HEK293 (cell line): ENCODE results near the gene NCMAP.
"Not testable (repeated sequence)": the region's sequence is repeated elsewhere in the genome, so short reads cannot be mapped to it uniquely, and the experiment has no call there.

Source experiments
- CTCF ChIA-PET: fragments of 350-600 bp; formaldehyde crosslinking; extraction: SDS; loops from one replicate; lab custom pipeline; 2021; ENCODE audit warnings: antibody characterized with exemption; lab: Yijun Ruan, JAX
- POLR2A ChIA-PET: fragments of 300-600 bp; formaldehyde crosslinking; extraction: SDS; loops from one replicate; lab custom pipeline; 2020; ENCODE audit warnings: antibody characterized with exemption, inconsistent platforms; lab: Yijun Ruan, JAX
- H3K27ac ChIP-seq: fragments of 200-500 bp; sonication (Bioruptor generic); 2 replicates; pipeline ENCODE4 v1.5.1; 2014; ENCODE audit warnings: low read depth, low read length, control low read depth, inconsistent platforms; ENCODE audit errors: extremely low read depth
- H3K36me3 ChIP-seq, 2 experiments: fragments of 200-500 bp in 1 of 2; sonication (Bioruptor generic) in 1 of 2; 1 replicate in 1 of 2; 2 replicates in 1 of 2; pipeline ENCODE4 v1.5.1; 2014 to 2017; ENCODE audit warnings: inconsistent platforms in 2 of 2, low read length in 2 of 2; ENCODE audit not compliant: control insufficient read depth in 2 of 2, insufficient read depth in 1 of 2
- H3K4me1 ChIP-seq: fragments of 200-500 bp; sonication (Bioruptor generic); 2 replicates; pipeline ENCODE4 v1.5.1; 2014; ENCODE audit warnings: mild to moderate bottlenecking, low read length, inconsistent platforms; ENCODE audit not compliant: control insufficient read depth, insufficient read depth
- H3K4me3 ChIP-seq: 2 replicates; pipeline ENCODE4 v1.5.1; 2011; ENCODE audit warnings: low read depth, mild to moderate bottlenecking, control low read depth, low read length, moderate library complexity
- H3K9me3 ChIP-seq: fragments of 200-500 bp; sonication (Bioruptor generic); 2 replicates; pipeline ENCODE4 v1.5.1; 2014; ENCODE audit warnings: low read depth, low read length, inconsistent platforms; ENCODE audit not compliant: control insufficient read depth, insufficient read depth
- BCL11B ChIP-seq: fragments of 450-650 bp; formaldehyde crosslinking; IDR thresholded peaks from 2 replicates; pipeline ENCODE4 v1.5.1; 2016; ENCODE audit warnings: low read depth, missing biosample characterization, missing genetic modification characterization
- HOXD13 ChIP-seq: sonication (generic); formaldehyde crosslinking; IDR thresholded peaks from 2 replicates; pipeline ENCODE4 v1.8.0; 2022; ENCODE audit warnings: missing genetic modification reagents, borderline replicate concordance
- KLF7 ChIP-seq: fragments of 450-650 bp; formaldehyde crosslinking; IDR thresholded peaks from 2 replicates; pipeline ENCODE4 v1.5.1; 2016; ENCODE audit warnings: missing biosample characterization, missing genetic modification characterization, borderline replicate concordance
- OSR2 ChIP-seq: fragments of 450-650 bp; formaldehyde crosslinking; IDR thresholded peaks from 2 replicates; pipeline ENCODE4 v1.5.1; 2016; ENCODE audit warnings: missing biosample characterization, missing genetic modification characterization
- PATZ1 ChIP-seq: fragments of 450-650 bp; formaldehyde crosslinking; IDR thresholded peaks from 2 replicates; pipeline ENCODE4 v1.5.1; 2016; ENCODE audit warnings: missing biosample characterization, missing genetic modification characterization
- PBX3 ChIP-seq: sonication (generic); formaldehyde crosslinking; IDR thresholded peaks from 2 replicates; pipeline ENCODE4 v1.8.1; 2022; ENCODE audit warnings: mild to moderate bottlenecking, moderate library complexity, missing genetic modification reagents
- RBAK ChIP-seq: fragments of 450-650 bp; formaldehyde crosslinking; IDR thresholded peaks from 2 replicates; pipeline ENCODE4 v1.5.1; 2016; ENCODE audit warnings: missing biosample characterization, missing genetic modification characterization
- ZBTB11 ChIP-seq: fragments of 450-650 bp; formaldehyde crosslinking; conservative IDR thresholded peaks from 2 replicates; pipeline ENCODE4 v1.5.1; 2016; ENCODE audit warnings: low read depth, missing biosample characterization, missing genetic modification characterization
- ZBTB20 ChIP-seq: fragments of 450-650 bp; formaldehyde crosslinking; IDR thresholded peaks from 2 replicates; pipeline ENCODE4 v1.5.1; 2016; ENCODE audit warnings: missing biosample characterization, missing genetic modification characterization
- ZBTB44 ChIP-seq: fragments of 450-650 bp; IDR thresholded peaks from 2 replicates; pipeline ENCODE4 v1.5.1; 2018; ENCODE audit warnings: missing biosample characterization, mild to moderate bottlenecking, missing genetic modification characterization
- ZFHX2 ChIP-seq: fragments of 450-650 bp; formaldehyde crosslinking; conservative IDR thresholded peaks from 2 replicates; pipeline ENCODE4 v1.5.1; 2016; ENCODE audit warnings: missing biosample characterization, missing genetic modification characterization
- ZNF2 ChIP-seq: fragments of 450-650 bp; formaldehyde crosslinking; IDR thresholded peaks from 2 replicates; pipeline ENCODE4 v1.5.1; 2016; ENCODE audit warnings: missing biosample characterization, missing genetic modification characterization
- ZNF302 ChIP-seq: fragments of 450-650 bp; formaldehyde crosslinking; IDR thresholded peaks from 2 replicates; pipeline ENCODE4 v1.5.1; 2016; ENCODE audit warnings: missing biosample characterization, missing genetic modification characterization, low read depth
- ZNF324 ChIP-seq: fragments of 450-650 bp; formaldehyde crosslinking; IDR thresholded peaks from 2 replicates; pipeline ENCODE4 v1.5.1; 2016; ENCODE audit warnings: missing biosample characterization, missing genetic modification characterization
- ZNF404 ChIP-seq: fragments of 450-650 bp; formaldehyde crosslinking; IDR thresholded peaks from 2 replicates; pipeline ENCODE4 v1.5.1; 2017; ENCODE audit warnings: missing biosample characterization, missing genetic modification characterization
- ZNF501 ChIP-seq: fragments of 450-650 bp; formaldehyde crosslinking; IDR thresholded peaks from 2 replicates; pipeline ENCODE4 v1.5.1; 2016; ENCODE audit warnings: missing biosample characterization, missing genetic modification characterization
- ZNF530 ChIP-seq: fragments of 450-650 bp; formaldehyde crosslinking; IDR thresholded peaks from 2 replicates; pipeline ENCODE4 v1.5.1; 2016; ENCODE audit warnings: low read depth, missing biosample characterization, missing genetic modification characterization
- ZNF596 ChIP-seq: fragments of 450-650 bp; IDR thresholded peaks from 2 replicates; pipeline ENCODE4 v1.5.0; 2018; ENCODE audit warnings: missing biosample characterization, mild to moderate bottlenecking, missing genetic modification characterization, moderate library complexity
- ZNF600 ChIP-seq: fragments of 450-650 bp; formaldehyde crosslinking; IDR thresholded peaks from 2 replicates; pipeline ENCODE4 v1.5.1; 2016; ENCODE audit warnings: missing biosample characterization, missing genetic modification characterization
- ZNF785 ChIP-seq: fragments of 450-650 bp; formaldehyde crosslinking; IDR thresholded peaks from 2 replicates; pipeline ENCODE4 v1.5.1; 2016; ENCODE audit warnings: missing biosample characterization, missing genetic modification characterization
- ZSCAN18 ChIP-seq: fragments of 450-650 bp; formaldehyde crosslinking; IDR thresholded peaks from 2 replicates; pipeline ENCODE4 v1.5.1; 2016; ENCODE audit warnings: missing biosample characterization, missing genetic modification characterization
- ZSCAN5A ChIP-seq: fragments of 450-650 bp; formaldehyde crosslinking; IDR thresholded peaks from 2 replicates; pipeline ENCODE4 v1.5.1; 2016; ENCODE audit warnings: missing biosample characterization, missing genetic modification characterization

NCMAP gene

GRCh38 chr1:24514946-24515345, 40.9 kb upstream of the NCMAP start (continued):
- no peak for TF ChIP-seq ZBTB44 (tag by site-specific recombination)
- TF ChIP-seq ZNF501 (tag by site-specific recombination): no peak
- TF ChIP-seq ZNF530 (tag by site-specific recombination): no peak
- no peak for TF ChIP-seq ZFHX2 (tag by site-specific recombination)
- no peak for TF ChIP-seq HOXD13 (CRISPR knock-in tag)
- TF ChIP-seq ZSCAN18: no peak

- ChIA-PET CTCF (interaction anchor here (0.6 to 1.5 kb wide), 5 partner anchors 10 to 316 kb away, joined by 3 to 4 read pairs (median 4); partner anchors contain the start of gene NIPAL3), POLR2A (interaction anchor here (1.1 kb wide), 1 partner anchor 13 kb away, joined by 4 read pairs; the partner anchor contains the start of gene RCAN3)
- H3K9me3 ChIP-seq, H3K27ac ChIP-seq, H3K36me3 ChIP-seq, H3K4me3 ChIP-seq, H3K4me1 ChIP-seq: not testable (repeated sequence)
- TF ChIP-seq ZNF600 (tag by site-specific recombination) (peak; percentile 57), ZBTB20 (peak; percentile 40; the same call in 1 of the 2 replicates)
Observed at GRCh38 chr1:24515671-24516209, 40.1 kb upstream of the NCMAP start.

GRCh38 chr1:24516506-24516905, 39.4 kb upstream of the NCMAP start:
- H3K36me3 ChIP-seq: peaks cover 0 to 3% of the 10 kb centered on the region in 2 experiments; a peak in 1 of 3 replicates
- no peak overlapping the region for H3K4me3 ChIP-seq
- no peaks in the 10 kb centered on the region for H3K4me1 ChIP-seq
- POLR2A ChIA-PET: interaction anchor here (0.6 kb wide), 1 partner anchor 10 kb away, joined by 4 read pairs; no protein-coding TSS in a partner anchor
- CTCF ChIA-PET: interaction anchor here (0.5 to 1.5 kb wide), 5 partner anchors 9 to 315 kb away, joined by 3 to 4 read pairs (median 4); no protein-coding TSS in a partner anchor
- no peak overlapping the region for H3K27ac ChIP-seq
- no peaks in the 10 kb centered on the region for H3K9me3 ChIP-seq
- no peak for TF ChIP-seq ZNF324 (tag by site-specific recombination)
- no peak for TF ChIP-seq ZNF596
- no peak for TF ChIP-seq PBX3 (CRISPR knock-in tag)
- no peak for TF ChIP-seq ZBTB11 (tag by site-specific recombination)
- TF ChIP-seq PATZ1: no peak
- no peak for TF ChIP-seq OSR2 (tag by site-specific recombination)
- TF ChIP-seq KLF7 (tag by site-specific recombination): no peak
- TF ChIP-seq ZNF302 (tag by site-specific recombination): no peak
- TF ChIP-seq RBAK (tag by site-specific recombination): no peak
- TF ChIP-seq ZSCAN5A (tag by site-specific recombination): no peak
- no peak for TF ChIP-seq BCL11B (tag by site-specific recombination)
- TF ChIP-seq ZNF404 (tag by site-specific recombination): no peak
- TF ChIP-seq ZNF2 (tag by site-specific recombination): no peak
- TF ChIP-seq ZNF785 (tag by site-specific recombination): no peak
- TF ChIP-seq, all 188 proteins: peak for 0
